ENCODE data around the gene SLC12A3.

Gene SLC12A3

GRCh38 chr16:56935201-56935600 lies 70.2 kb downstream of the SLC12A3 start:
- H3K4me3 ChIP-seq (ENCODE audit: low read depth, low read length), result peak overlapping the region; percentile 99
- no peak for TF ChIP-seq CTCF (IDR thresholded peaks at IDR 0.05; ENCODE audit: low read depth, low read length, missing control alignments)
- no peak for DNase-seq (ENCODE audit: low read depth)
- in situ Hi-C loops (cut with HindIII; ENCODE audit: low sequenced_read_pairs), result no loop called here

GRCh38 chr16:56936491-56936890 lies 71.5 kb downstream of the SLC12A3 start:
- in situ Hi-C loops (cut with HindIII; ENCODE audit: low sequenced_read_pairs), result no loop called here
- H3K4me3 ChIP-seq (ENCODE audit: low read depth, low read length), result no peak overlapping the region

GRCh38 chr16:56936950-56937349 lies 71.9 kb downstream of the SLC12A3 start:
- no peak for TF ChIP-seq CTCF (IDR thresholded peaks at IDR 0.05; ENCODE audit: low read depth, low read length, missing control alignments)
- no peak overlapping the region for H3K4me3 ChIP-seq (ENCODE audit: low read depth, low read length)
- in situ Hi-C loops (cut with HindIII; ENCODE audit: low sequenced_read_pairs), result no loop called here
- DNase-seq (ENCODE audit: low read depth), result no peak

More at GRCh38 chr16:56936491-56936890, 71.5 kb downstream of the SLC12A3 start:
- DNase-seq (ENCODE audit: low read depth), result no peak
- TF ChIP-seq CTCF (IDR thresholded peaks at IDR 0.05; ENCODE audit: low read depth, low read length, missing control alignments), result no peak

GRCh38 chr16:56938664-56939513 lies 73.9 kb downstream of the SLC12A3 start:
- no peak for TF ChIP-seq CTCF (IDR thresholded peaks at IDR 0.05; ENCODE audit: low read depth, low read length, missing control alignments)
- no peak for DNase-seq (ENCODE audit: low read depth)
- H3K4me3 ChIP-seq (ENCODE audit: low read depth, low read length), result no peak overlapping the region

GRCh38 chr16:56939801-56940200 lies 74.8 kb downstream of the SLC12A3 start:
- TF ChIP-seq CTCF (IDR thresholded peaks at IDR 0.05; ENCODE audit: low read depth, low read length, missing control alignments), result no peak

More at GRCh38 chr16:56938664-56939513, 73.9 kb downstream of the SLC12A3 start:
- in situ Hi-C loops (cut with HindIII; ENCODE audit: low sequenced_read_pairs), result no loop called here

GRCh38 chr16:56941092-56941491 lies 76.1 kb downstream of the SLC12A3 start:
- in situ Hi-C loops (cut with HindIII; ENCODE audit: low sequenced_read_pairs), result no loop called here
- DNase-seq (ENCODE audit: low read depth), result no peak
- no peak overlapping the region for H3K4me3 ChIP-seq (ENCODE audit: low read depth, low read length)
- TF ChIP-seq CTCF (IDR thresholded peaks at IDR 0.05; ENCODE audit: low read depth, low read length, missing control alignments), result no peak

More at GRCh38 chr16:56939801-56940200, 74.8 kb downstream of the SLC12A3 start:
- no peak for DNase-seq (ENCODE audit: low read depth)
- H3K4me3 ChIP-seq (ENCODE audit: low read depth, low read length), result no peak overlapping the region
- in situ Hi-C loops (cut with HindIII; ENCODE audit: low sequenced_read_pairs), result no loop called here

Measured in astrocyte of the cerebellum (primary cell).